SKM-1 treated with dmso at 0.1 percent for 144 hours (cell line): ENCODE measurements around the gene OR2AT4.

Experiments used
- DNase-seq: peaks from one replicate; lab custom pipeline; 2025; ENCODE audit not compliant: unreplicated experiment; lab: John Stamatoyannopoulos, UW

OR2AT4 gene

GRCh38 chr11:75031771-75032549 lies 64.7 kb downstream of the OR2AT4 start:
- DNase-seq = peak; percentile 33
